HG03097 (cell line): ENCODE results near the gene COL5A1.

ENCODE experiments used
- ATAC-seq: cut with Tn5 transposase; IDR thresholded peaks from one replicate; pipeline ENCODE4 v1.9.1; 2021; ENCODE audit not compliant: unreplicated experiment, low FRiP score

Gene COL5A1

GRCh38 chr9:134827559-134827958, 186.0 kb downstream of the COL5A1 start:
- ATAC-seq, result no peak

GRCh38 chr9:134827993-134828392, 186.4 kb downstream of the COL5A1 start:
- ATAC-seq, result no peak

GRCh38 chr9:134828892-134829291, 187.3 kb downstream of the COL5A1 start:
- no peak for ATAC-seq

GRCh38 chr9:134829356-134829937, 187.8 kb downstream of the COL5A1 start:
- no peak for ATAC-seq

GRCh38 chr9:134830126-134830525, 188.5 kb downstream of the COL5A1 start:
- ATAC-seq, result no peak

GRCh38 chr9:134830926-134831720, 189.5 kb downstream of the COL5A1 start:
- no peak for ATAC-seq

GRCh38 chr9:134832471-134832870, 190.9 kb downstream of the COL5A1 start:
- no peak for ATAC-seq

- ATAC-seq, result no peak
Measured at GRCh38 chr9:134833294-134833880, 191.8 kb downstream of the COL5A1 start.

- no peak for ATAC-seq
Measured at GRCh38 chr9:134834217-134834956, 192.8 kb downstream of the COL5A1 start.

- no peak for ATAC-seq
Measured at GRCh38 chr9:134834957-134835419, 193.4 kb downstream of the COL5A1 start.

- no peak for ATAC-seq
Measured at GRCh38 chr9:134835448-134835847, 193.8 kb downstream of the COL5A1 start.

GRCh38 chr9:134835987-134836386, 194.4 kb downstream of the COL5A1 start:
- no peak for ATAC-seq

- no peak for ATAC-seq
Measured at GRCh38 chr9:134836406-134836970, 194.9 kb downstream of the COL5A1 start.

GRCh38 chr9:134837529-134837928, 195.9 kb downstream of the COL5A1 start:
- no peak for ATAC-seq

GRCh38 chr9:134838651-134839454, 197.2 kb downstream of the COL5A1 start:
- no peak for ATAC-seq

GRCh38 chr9:134839455-134840125, 198.0 kb downstream of the COL5A1 start:
- ATAC-seq, result no peak

GRCh38 chr9:134840511-134840910, 198.9 kb downstream of the COL5A1 start:
- ATAC-seq, result no peak

- no peak for ATAC-seq
Measured at GRCh38 chr9:134841180-134841904, 199.7 kb downstream of the COL5A1 start.

- ATAC-seq, result no peak
Measured at GRCh38 chr9:134842321-134842720, 200.7 kb downstream of the COL5A1 start.
